ENCODE measurements around the gene CNOT6. TPM values are rescaled to one million over a fixed set of nuclear protein-coding genes. Genes with fewer than 3 reads are reported as not detected.

The CNOT6 gene
- total and polyA plus RNA-seq, 10 of the 15 experiments (the other 5 are each of a cell fraction or from before 2014, with no cell fraction given), result 3.8 to 22.1 (median 12.1) TPM

- TF ChIP-seq IRF5 (IDR thresholded peaks at IDR 0.05; ENCODE audit: borderline replicate concordance), result no peak
- TF ChIP-seq CBX3 (IDR thresholded peaks at IDR 0.05; ENCODE audit: borderline replicate concordance, low read depth), result no peak
Measured at GRCh38 chr5:180600554-180601041, 106.4 kb downstream of the CNOT6 start (continued).

GRCh38 chr5:180601591-180602480 is 107.7 kb downstream of the CNOT6 start:
- RAD21 ChIA-PET (ENCODE audit: unreplicated experiment), result no interaction called here
- no peak for TF ChIP-seq ZNF687 (IDR thresholded peaks at IDR 0.05)
- no peak for TF ChIP-seq BHLHE40 (IDR thresholded peaks at IDR 0.05; ENCODE audit: borderline replicate concordance in 1 of 2, low read depth in 2 of 2, low read length in 1 of 2)
- TF ChIP-seq NFIC (IDR thresholded peaks at IDR 0.05; ENCODE audit: low read depth, low read length), result no peak
- TF ChIP-seq CEBPB (IDR thresholded peaks at IDR 0.05; ENCODE audit: borderline replicate concordance in 1 of 2, low read depth in 2 of 2, low read length in 2 of 2), result no peak
- no peak for TF ChIP-seq TCF12 (IDR thresholded peaks at IDR 0.05; ENCODE audit: low read depth, low read length)
- no peak for TF ChIP-seq FOS (IDR thresholded peaks at IDR 0.05; ENCODE audit: borderline replicate concordance, extremely low read depth, insufficient read length)
- no peak for TF ChIP-seq ZSCAN29 (IDR thresholded peaks at IDR 0.05)
- no peak for TF ChIP-seq BCL3 (IDR thresholded peaks at IDR 0.05; ENCODE audit: borderline replicate concordance, insufficient read depth, low read depth, low read length, poor library complexity, severe bottlenecking)
- no peak for TF ChIP-seq SIN3A (IDR thresholded peaks at IDR 0.05; ENCODE audit: low read depth, low read length)
- FAIRE-seq (no peak), ATAC-seq (no peak), DNase-seq (ENCODE audit: low read depth, low spot score) (no peak)
- SMC1A ChIA-PET (ENCODE audit: uncharacterized antibody, unreplicated experiment), result no interaction called here
- H3K4me2 ChIP-seq (ENCODE audit: control insufficient read depth, insufficient read depth), result no peak overlapping the region
- H4K20me1 ChIP-seq (ENCODE audit: control insufficient read depth, insufficient read depth), result no peaks in the 10 kb centered on the region; the same call in 1 of the 2 replicates
- in situ Hi-C loops (cut with MboI) (no loop called here), intact Hi-C loops (cut with micrococcal nuclease; ENCODE audit: unreplicated experiment) (loop anchor here (10.0 kb wide), 1 partner anchor 477 kb away; no protein-coding TSS in a partner anchor)
- no peaks in the 10 kb centered on the region for H3K27me3 ChIP-seq (replicated peaks in 1 of 2; ENCODE audit: control insufficient read depth in 2 of 2, insufficient read depth in 2 of 2, low read length in 1 of 2)
- no peaks in the 10 kb centered on the region for H3K36me3 ChIP-seq (ENCODE audit: control insufficient read depth in 2 of 2, insufficient read depth in 2 of 2, low read length in 1 of 2)
- no peaks in the 10 kb centered on the region for H3K9me3 ChIP-seq (replicated peaks; ENCODE audit: control insufficient read depth, insufficient read depth, low read length)
- no TSS peak for BruUV-seq (replicated peaks)
- WGBS (ENCODE audit: insufficient coverage, insufficient replicate concordance, low lambda C conversion rate, missing lambda C conversion rate), result 62% methylated on average over 30 of the region's 36 CpGs
- H2AFZ ChIP-seq (ENCODE audit: control insufficient read depth, low read depth, low read length), result no peak overlapping the region
- H3K9ac ChIP-seq (ENCODE audit: control insufficient read depth, insufficient read depth, low read length), result no peak overlapping the region
- H3K4me1 ChIP-seq (ENCODE audit: control insufficient read depth, insufficient read depth, low read length), result no peaks in the 10 kb centered on the region
- no peaks in the 10 kb centered on the region for H3K79me2 ChIP-seq (ENCODE audit: control insufficient read depth, insufficient read depth, low read length)
- POLR2A ChIA-PET, result no interaction called here
- no peak overlapping the region for H3K4me3 ChIP-seq
- CTCF ChIA-PET, result interaction anchor here (0.9 kb wide), 1 partner anchor 10 kb away, joined by 3 read pairs; no protein-coding TSS in a partner anchor
- no peak overlapping the region for H3K27ac ChIP-seq (ENCODE audit: control insufficient read depth, insufficient read depth)

Measured in GM12878 (cell line).